ENCODE data around the gene LZTS2. TPM values are rescaled to one million over a fixed set of nuclear protein-coding genes. Genes with fewer than 3 reads are reported as not detected.

The LZTS2 gene
- total and polyA plus RNA-seq, 10 of the 15 experiments (the other 5 are each of a cell fraction or from before 2014, with no cell fraction given), result 0.08 to 13.4 (median 7.2) TPM

GRCh38 chr10:101031796-101032636 lies 32.4 kb downstream of the LZTS2 start (continued):
- TF ChIP-seq BHLHE40 (IDR thresholded peaks at IDR 0.05; ENCODE audit: borderline replicate concordance in 1 of 2, low read depth in 2 of 2, low read length in 1 of 2), result peak; percentile 69 to 92; a peak in 3 of 4 replicates
- no peak for TF ChIP-seq RCOR1 (conservative IDR thresholded peaks at IDR 0.05; ENCODE audit: low read depth, low read length)
- TF ChIP-seq BCLAF1 (IDR thresholded peaks at IDR 0.05), result no peak
- no peak for TF ChIP-seq BRCA1 (IDR thresholded peaks at IDR 0.05; ENCODE audit: low read depth, low read length)
- TF ChIP-seq CHD4 (IDR thresholded peaks at IDR 0.05), result no peak
- TF ChIP-seq CBX5 (IDR thresholded peaks at IDR 0.05; ENCODE audit: low read depth), result no peak
- no peak for TF ChIP-seq SREBF1 (IDR thresholded peaks at IDR 0.05; ENCODE audit: low read length)
- TF ChIP-seq RFX5 (IDR thresholded peaks at IDR 0.05; ENCODE audit: low read depth, low read length), result no peak; the same call in 1 of the 2 replicates
- no peak for TF ChIP-seq CTCF (IDR thresholded peaks at IDR 0.05 in 2 of 3, conservative IDR thresholded peaks at IDR 0.05 in 1 of 3; ENCODE audit: control insufficient read depth in 2 of 3, extremely low read depth in 1 of 3, insufficient read depth in 1 of 3, low read depth in 3 of 3, low read length in 3 of 3)
